Germinal center (tissue), 1 donor: ENCODE results near the gene GRID2.

Experiments used
- DNase-seq: peaks from one replicate; pipeline ENCODE4 v3.0.0; 2012; ENCODE audit warnings: mixed read lengths, low spot score

GRID2 gene

GRCh38 chr4:93407493-93408275 lies 1103.9 kb downstream of the GRID2 start:
- no peak for DNase-seq

- DNase-seq: no peak
Observed at GRCh38 chr4:93409035-93409434, 1105.3 kb downstream of the GRID2 start.

GRCh38 chr4:93414041-93414550 lies 1110.3 kb downstream of the GRID2 start:
- DNase-seq: no peak

- no peak for DNase-seq
Observed at GRCh38 chr4:93416344-93417128, 1112.8 kb downstream of the GRID2 start.

GRCh38 chr4:93431371-93431770 lies 1127.6 kb downstream of the GRID2 start:
- no peak for DNase-seq

GRCh38 chr4:93433840-93434239 lies 1130.1 kb downstream of the GRID2 start:
- DNase-seq: no peak

- DNase-seq: no peak
Observed at GRCh38 chr4:93436000-93436626, 1132.3 kb downstream of the GRID2 start.

GRCh38 chr4:93437991-93438390 lies 1134.2 kb downstream of the GRID2 start:
- no peak for DNase-seq

GRCh38 chr4:93444860-93445259 lies 1141.1 kb downstream of the GRID2 start:
- DNase-seq: no peak

- no peak for DNase-seq
Observed at GRCh38 chr4:93446038-93446437, 1142.3 kb downstream of the GRID2 start.

GRCh38 chr4:93448691-93449293 lies 1145.0 kb downstream of the GRID2 start:
- DNase-seq: no peak

- DNase-seq: no peak
Observed at GRCh38 chr4:93451954-93452353, 1148.2 kb downstream of the GRID2 start.

- no peak for DNase-seq
Observed at GRCh38 chr4:93461541-93461940, 1157.8 kb downstream of the GRID2 start.

GRCh38 chr4:93466446-93466845 lies 1162.7 kb downstream of the GRID2 start:
- no peak for DNase-seq

GRCh38 chr4:93467484-93468155 lies 1163.9 kb downstream of the GRID2 start:
- DNase-seq: no peak

GRCh38 chr4:93469560-93469959 lies 1165.8 kb downstream of the GRID2 start:
- no peak for DNase-seq

GRCh38 chr4:93475730-93476129 lies 1172.0 kb downstream of the GRID2 start:
- no peak for DNase-seq

GRCh38 chr4:93478805-93479204 lies 1175.0 kb downstream of the GRID2 start:
- no peak for DNase-seq

GRCh38 chr4:93480452-93480851 lies 1176.7 kb downstream of the GRID2 start:
- no peak for DNase-seq

GRCh38 chr4:93495346-93495745 lies 1191.6 kb downstream of the GRID2 start:
- DNase-seq: no peak

GRCh38 chr4:93501244-93501643 lies 1197.5 kb downstream of the GRID2 start:
- DNase-seq: no peak

- no peak for DNase-seq
Observed at GRCh38 chr4:93501946-93502345, 1198.2 kb downstream of the GRID2 start.
